Tibial nerve (tissue), 4 donors: ENCODE results near the gene NOXO1.

ENCODE experiments used
- EP300 ChIP-seq, 2 donors: sonication (generic); formaldehyde crosslinking; IDR thresholded peaks; one replicate each; pipeline ENCODE4 v1.6.1; 2017; ENCODE audit warnings: antibody characterized with exemption in 2 of 2, mild to moderate bottlenecking in 1 of 2
- POLR2A ChIP-seq, 2 donors: fragments of 450-650 bp; IDR thresholded peaks; one replicate each; pipeline ENCODE4 v1.6.1; 2017; ENCODE audit warnings: antibody characterized with exemption in 2 of 2, mild to moderate bottlenecking in 2 of 2, moderate library complexity in 2 of 2
- TF ChIP-seq, protein P1 (sequence below), 5 experiments: fragments of 200-600 bp in 3 of 5; fragments of 450-650 bp in 2 of 5; sonication (generic) in 3 of 5; IDR thresholded peaks; one replicate each; pipeline ENCODE4 v1.5.1; 2016 to 2019; ENCODE audit warnings: antibody characterized with exemption in 5 of 5, mild to moderate bottlenecking in 3 of 5, moderate library complexity in 2 of 5

DNA sequence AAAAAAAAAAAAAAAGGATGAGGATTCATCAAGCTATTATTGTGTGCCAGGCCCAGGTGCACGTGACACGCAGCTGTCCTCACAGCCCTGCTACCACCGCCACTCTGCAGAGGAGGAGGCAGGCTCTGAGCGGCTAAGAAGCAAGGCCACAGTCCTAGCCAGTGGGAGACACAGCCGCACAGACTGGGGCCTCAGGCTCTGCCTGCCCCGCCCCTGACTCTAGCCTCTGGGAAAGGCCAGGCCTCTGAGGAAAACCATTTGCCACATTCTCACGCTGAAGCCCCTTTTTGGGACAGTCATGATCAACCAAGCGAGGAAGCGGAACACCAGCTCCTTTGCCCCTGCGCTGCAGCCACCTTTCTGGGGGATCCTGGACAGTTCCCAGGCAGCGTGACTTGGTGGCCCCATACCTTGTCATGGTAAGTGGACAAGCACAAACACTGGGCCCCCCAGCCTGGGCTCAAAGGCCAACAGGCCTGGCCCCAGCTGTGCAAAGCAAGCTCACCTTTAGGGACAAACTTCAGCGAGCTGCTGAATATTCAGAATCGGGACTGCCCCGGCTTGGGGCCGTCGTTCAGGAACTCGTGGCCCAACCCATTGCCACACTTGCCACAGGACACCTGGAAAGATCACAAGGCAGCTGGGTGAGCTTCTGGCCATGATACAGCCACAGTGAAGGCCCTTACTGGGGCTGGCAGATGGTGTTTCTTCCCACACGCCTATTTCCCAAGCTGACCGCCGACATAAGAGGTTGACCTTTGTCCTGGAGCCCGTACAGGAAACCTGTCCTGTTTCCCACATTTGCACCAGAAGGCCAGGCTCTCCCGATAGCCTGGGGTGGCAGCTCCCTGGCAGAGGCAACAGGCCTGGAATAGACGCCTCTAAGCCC lies 40.8 kb downstream of the NOXO1 start:
- TF ChIP-seq, protein P1, sequence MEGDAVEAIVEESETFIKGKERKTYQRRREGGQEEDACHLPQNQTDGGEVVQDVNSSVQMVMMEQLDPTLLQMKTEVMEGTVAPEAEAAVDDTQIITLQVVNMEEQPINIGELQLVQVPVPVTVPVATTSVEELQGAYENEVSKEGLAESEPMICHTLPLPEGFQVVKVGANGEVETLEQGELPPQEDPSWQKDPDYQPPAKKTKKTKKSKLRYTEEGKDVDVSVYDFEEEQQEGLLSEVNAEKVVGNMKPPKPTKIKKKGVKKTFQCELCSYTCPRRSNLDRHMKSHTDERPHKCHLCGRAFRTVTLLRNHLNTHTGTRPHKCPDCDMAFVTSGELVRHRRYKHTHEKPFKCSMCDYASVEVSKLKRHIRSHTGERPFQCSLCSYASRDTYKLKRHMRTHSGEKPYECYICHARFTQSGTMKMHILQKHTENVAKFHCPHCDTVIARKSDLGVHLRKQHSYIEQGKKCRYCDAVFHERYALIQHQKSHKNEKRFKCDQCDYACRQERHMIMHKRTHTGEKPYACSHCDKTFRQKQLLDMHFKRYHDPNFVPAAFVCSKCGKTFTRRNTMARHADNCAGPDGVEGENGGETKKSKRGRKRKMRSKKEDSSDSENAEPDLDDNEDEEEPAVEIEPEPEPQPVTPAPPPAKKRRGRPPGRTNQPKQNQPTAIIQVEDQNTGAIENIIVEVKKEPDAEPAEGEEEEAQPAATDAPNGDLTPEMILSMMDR (IDR thresholded peaks at IDR 0.05), result no peak
- TF ChIP-seq POLR2A (IDR thresholded peaks at IDR 0.05) (no peak), EP300 (IDR thresholded peaks at IDR 0.05) (no peak)
